ENCODE measurements around the gene PDX1.

GRCh38 chr13:27969082-27969865, 49.5 kb downstream of the PDX1 start, which contains the start of gene CDX2:
- no peak for TF ChIP-seq HDGF (IDR thresholded peaks at IDR 0.05)
- TF ChIP-seq ZNF511 (CRISPR knock-in tag; IDR thresholded peaks at IDR 0.05) = no peak
- no peak for TF ChIP-seq L3MBTL2 (IDR thresholded peaks at IDR 0.05)
- TF ChIP-seq MLX (CRISPR knock-in tag; conservative IDR thresholded peaks at IDR 0.05) = no peak
- TF ChIP-seq CREB1 (IDR thresholded peaks at IDR 0.05) = no peak
- TF ChIP-seq CREB1 (CRISPR knock-in tag; IDR thresholded peaks at IDR 0.05) = no peak
- no peak for TF ChIP-seq TFAM (CRISPR knock-in tag; conservative IDR thresholded peaks at IDR 0.05)
- TF ChIP-seq TEAD4 (IDR thresholded peaks at IDR 0.05; ENCODE audit: low read length) = no peak
- TF ChIP-seq TEAD4 (CRISPR knock-in tag; IDR thresholded peaks at IDR 0.05; ENCODE audit: borderline replicate concordance) = no peak
- no peak for TF ChIP-seq FOXM1 (IDR thresholded peaks at IDR 0.05; ENCODE audit: low read depth)
- TF ChIP-seq FOXM1 (CRISPR knock-in tag; IDR thresholded peaks at IDR 0.05; ENCODE audit: low read depth) = no peak
- no peak for TF ChIP-seq CSDE1 (IDR thresholded peaks at IDR 0.05)
- TF ChIP-seq POLR2A (conservative IDR thresholded peaks at IDR 0.05) = no peak
- no peak for TF ChIP-seq EZH2 (IDR thresholded peaks at IDR 0.05; ENCODE audit: borderline replicate concordance, low read depth, low read length)
- no peak for TF ChIP-seq ZSCAN29 (IDR thresholded peaks at IDR 0.05)
- no peak for TF ChIP-seq GATAD2B (IDR thresholded peaks at IDR 0.05; ENCODE audit: borderline replicate concordance)
- TF ChIP-seq POLR2AphosphoS5 (IDR thresholded peaks at IDR 0.05; ENCODE audit: control insufficient read depth, insufficient read depth, low read depth, low read length) = no peak

Measured in K562 (cell line).